Measurements from ENCODE around the gene MYH1.

Gene MYH1

GRCh38 chr17:10499950-10500349, 18.4 kb downstream of the MYH1 start:
- no peak for DNase-seq (ENCODE audit: low spot score)
- no peak for TF ChIP-seq CTCF (IDR thresholded peaks at IDR 0.05; ENCODE audit: extremely low read depth, insufficient read depth, missing control alignments)
- in situ Hi-C loops (cut with MboI; ENCODE audit: low pct_unique_long_range_greater_than_20kb, low sequenced_read_pairs, unreplicated experiment) = no loop called here

GRCh38 chr17:10492004-10492403, 26.3 kb downstream of the MYH1 start:
- no peak for DNase-seq (ENCODE audit: low spot score)
- TF ChIP-seq CTCF (IDR thresholded peaks at IDR 0.05; ENCODE audit: extremely low read depth, insufficient read depth, missing control alignments) = no peak
- in situ Hi-C loops (cut with MboI; ENCODE audit: low pct_unique_long_range_greater_than_20kb, low sequenced_read_pairs, unreplicated experiment) = no loop called here

- in situ Hi-C loops (cut with MboI; ENCODE audit: low pct_unique_long_range_greater_than_20kb, low sequenced_read_pairs, unreplicated experiment) = no loop called here
- TF ChIP-seq CTCF (IDR thresholded peaks at IDR 0.05; ENCODE audit: extremely low read depth, insufficient read depth, missing control alignments) = no peak
- DNase-seq (ENCODE audit: low spot score) = no peak
These were observed 36.1 kb downstream of the MYH1 start for GRCh38 chr17:10482252-10482651.

- in situ Hi-C loops (cut with MboI; ENCODE audit: low pct_unique_long_range_greater_than_20kb, low sequenced_read_pairs, unreplicated experiment) = no loop called here
- DNase-seq (ENCODE audit: low spot score) = no peak
- no peak for TF ChIP-seq CTCF (IDR thresholded peaks at IDR 0.05; ENCODE audit: extremely low read depth, insufficient read depth, missing control alignments)
These were observed 40.6 kb downstream of the MYH1 start for GRCh38 chr17:10477701-10478100.

- TF ChIP-seq CTCF (IDR thresholded peaks at IDR 0.05; ENCODE audit: extremely low read depth, insufficient read depth, missing control alignments) = no peak
- no peak for DNase-seq (ENCODE audit: low spot score)
- in situ Hi-C loops (cut with MboI; ENCODE audit: low pct_unique_long_range_greater_than_20kb, low sequenced_read_pairs, unreplicated experiment) = no loop called here
These were observed 43.8 kb downstream of the MYH1 start for GRCh38 chr17:10474536-10474935.

GRCh38 chr17:10471858-10472257, 46.5 kb downstream of the MYH1 start:
- DNase-seq (ENCODE audit: low spot score) = no peak
- in situ Hi-C loops (cut with MboI; ENCODE audit: low pct_unique_long_range_greater_than_20kb, low sequenced_read_pairs, unreplicated experiment) = no loop called here
- no peak for TF ChIP-seq CTCF (IDR thresholded peaks at IDR 0.05; ENCODE audit: extremely low read depth, insufficient read depth, missing control alignments)

GRCh38 chr17:10469459-10469858, 48.9 kb downstream of the MYH1 start, which contains the start of gene MYH4:
TSS of gene MYH4 (minus strand) at chr17:10469559. CDS start at chr17:10466745, 2,814 bp downstream.
- TF ChIP-seq CTCF (IDR thresholded peaks at IDR 0.05; ENCODE audit: extremely low read depth, insufficient read depth, missing control alignments) = no peak
- in situ Hi-C loops (cut with MboI; ENCODE audit: low pct_unique_long_range_greater_than_20kb, low sequenced_read_pairs, unreplicated experiment) = no loop called here
- no peak for DNase-seq (ENCODE audit: low spot score)
